NCI-H1092 treated with DMSO at 0.1 percent for 48 hours (cell line): Measurements from ENCODE around the gene ZNF212.

Experiments
- DNase-seq: peaks from one replicate; lab custom pipeline; 2025; lab: John Stamatoyannopoulos, UW

The ZNF212 gene

GRCh38 chr7:149284850-149285585 is 45.6 kb downstream of the ZNF212 start:
- DNase-seq: peak; percentile 96

- peak; percentile 43 for DNase-seq
These were observed 46.2 kb downstream of the ZNF212 start for GRCh38 chr7:149285603-149286002.

GRCh38 chr7:149286811-149287400 is 47.5 kb downstream of the ZNF212 start:
- peak; percentile 6 for DNase-seq

- DNase-seq: no peak
These were observed 48.2 kb downstream of the ZNF212 start for GRCh38 chr7:149287622-149288021.

GRCh38 chr7:149289262-149289661 is 49.8 kb downstream of the ZNF212 start:
- no peak for DNase-seq

- DNase-seq: no peak
These were observed 50.4 kb downstream of the ZNF212 start for GRCh38 chr7:149289856-149290255.

GRCh38 chr7:149291036-149291780 is 51.8 kb downstream of the ZNF212 start:
- no peak for DNase-seq

GRCh38 chr7:149291781-149292461 is 52.5 kb downstream of the ZNF212 start:
- DNase-seq: no peak

GRCh38 chr7:149292462-149292823 is 53.0 kb downstream of the ZNF212 start:
- DNase-seq: no peak

- DNase-seq: no peak
These were observed 53.9 kb downstream of the ZNF212 start for GRCh38 chr7:149293338-149293737.

- no peak for DNase-seq
These were observed 54.6 kb downstream of the ZNF212 start for GRCh38 chr7:149293946-149294633.

- DNase-seq: no peak
These were observed 55.4 kb downstream of the ZNF212 start for GRCh38 chr7:149294634-149295480.

GRCh38 chr7:149295481-149295850 is 56.0 kb downstream of the ZNF212 start:
- DNase-seq: no peak

GRCh38 chr7:149296368-149296767 is 56.9 kb downstream of the ZNF212 start:
- DNase-seq: no peak

- no peak for DNase-seq
These were observed 57.7 kb downstream of the ZNF212 start for GRCh38 chr7:149297034-149297755.

GRCh38 chr7:149300620-149301285 is 61.3 kb downstream of the ZNF212 start:
- DNase-seq: no peak

GRCh38 chr7:149302222-149302621 is 62.8 kb downstream of the ZNF212 start:
- no peak for DNase-seq

- DNase-seq: no peak
These were observed 63.4 kb downstream of the ZNF212 start for GRCh38 chr7:149302865-149303264.

- no peak for DNase-seq
These were observed 64.6 kb downstream of the ZNF212 start for GRCh38 chr7:149304006-149304405.
